Measurements from ENCODE around the gene IRAK4. TPM values are rescaled to one million over a fixed set of nuclear protein-coding genes. Genes with fewer than 3 reads are reported as not detected.

Gene IRAK4
- polyA plus RNA-seq, 2 of the 4 experiments (the other 2 are of a cell fraction), result 7.1 to 18.4 TPM

DNA sequence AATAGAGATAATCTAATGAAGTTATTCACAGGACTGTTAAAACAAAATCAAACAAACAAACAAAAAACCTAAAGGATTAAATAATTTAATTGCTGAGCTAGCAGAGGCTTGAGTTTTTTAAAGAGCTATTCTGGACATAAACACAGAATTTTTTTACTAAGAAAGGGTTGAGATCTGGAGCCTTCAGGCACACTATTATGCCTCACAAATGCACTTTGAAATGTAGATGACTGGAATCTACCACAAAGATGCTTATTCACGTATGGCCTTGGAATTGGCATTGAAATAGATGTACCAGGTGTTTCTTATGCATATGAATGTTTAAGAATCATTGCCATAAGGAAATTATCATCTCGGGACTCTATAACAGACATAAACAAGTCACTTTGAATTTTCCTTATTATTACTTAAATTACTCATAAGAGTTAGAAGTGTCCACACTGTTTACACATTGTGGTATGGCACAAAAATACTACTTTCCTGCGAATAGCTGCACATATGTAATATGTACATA is 21.8 kb upstream of the IRAK4 start:
- TF ChIP-seq EHF (CRISPR knock-in tag; IDR thresholded peaks at IDR 0.05) (no peak), JUN (IDR thresholded peaks at IDR 0.05) (no peak), HOXB5 (CRISPR knock-in tag; IDR thresholded peaks at IDR 0.05) (no peak), MYC (IDR thresholded peaks at IDR 0.05; ENCODE audit: borderline replicate concordance, low read length) (no peak), KDM5A (IDR thresholded peaks at IDR 0.05) (no peak), RCOR1 (IDR thresholded peaks at IDR 0.05; ENCODE audit: low read depth, low read length) (no peak)
- TF ChIP-seq, protein P1, sequence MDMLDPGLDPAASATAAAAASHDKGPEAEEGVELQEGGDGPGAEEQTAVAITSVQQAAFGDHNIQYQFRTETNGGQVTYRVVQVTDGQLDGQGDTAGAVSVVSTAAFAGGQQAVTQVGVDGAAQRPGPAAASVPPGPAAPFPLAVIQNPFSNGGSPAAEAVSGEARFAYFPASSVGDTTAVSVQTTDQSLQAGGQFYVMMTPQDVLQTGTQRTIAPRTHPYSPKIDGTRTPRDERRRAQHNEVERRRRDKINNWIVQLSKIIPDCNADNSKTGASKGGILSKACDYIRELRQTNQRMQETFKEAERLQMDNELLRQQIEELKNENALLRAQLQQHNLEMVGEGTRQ (IDR thresholded peaks at IDR 0.05), result no peak
- TF ChIP-seq, protein P2, sequence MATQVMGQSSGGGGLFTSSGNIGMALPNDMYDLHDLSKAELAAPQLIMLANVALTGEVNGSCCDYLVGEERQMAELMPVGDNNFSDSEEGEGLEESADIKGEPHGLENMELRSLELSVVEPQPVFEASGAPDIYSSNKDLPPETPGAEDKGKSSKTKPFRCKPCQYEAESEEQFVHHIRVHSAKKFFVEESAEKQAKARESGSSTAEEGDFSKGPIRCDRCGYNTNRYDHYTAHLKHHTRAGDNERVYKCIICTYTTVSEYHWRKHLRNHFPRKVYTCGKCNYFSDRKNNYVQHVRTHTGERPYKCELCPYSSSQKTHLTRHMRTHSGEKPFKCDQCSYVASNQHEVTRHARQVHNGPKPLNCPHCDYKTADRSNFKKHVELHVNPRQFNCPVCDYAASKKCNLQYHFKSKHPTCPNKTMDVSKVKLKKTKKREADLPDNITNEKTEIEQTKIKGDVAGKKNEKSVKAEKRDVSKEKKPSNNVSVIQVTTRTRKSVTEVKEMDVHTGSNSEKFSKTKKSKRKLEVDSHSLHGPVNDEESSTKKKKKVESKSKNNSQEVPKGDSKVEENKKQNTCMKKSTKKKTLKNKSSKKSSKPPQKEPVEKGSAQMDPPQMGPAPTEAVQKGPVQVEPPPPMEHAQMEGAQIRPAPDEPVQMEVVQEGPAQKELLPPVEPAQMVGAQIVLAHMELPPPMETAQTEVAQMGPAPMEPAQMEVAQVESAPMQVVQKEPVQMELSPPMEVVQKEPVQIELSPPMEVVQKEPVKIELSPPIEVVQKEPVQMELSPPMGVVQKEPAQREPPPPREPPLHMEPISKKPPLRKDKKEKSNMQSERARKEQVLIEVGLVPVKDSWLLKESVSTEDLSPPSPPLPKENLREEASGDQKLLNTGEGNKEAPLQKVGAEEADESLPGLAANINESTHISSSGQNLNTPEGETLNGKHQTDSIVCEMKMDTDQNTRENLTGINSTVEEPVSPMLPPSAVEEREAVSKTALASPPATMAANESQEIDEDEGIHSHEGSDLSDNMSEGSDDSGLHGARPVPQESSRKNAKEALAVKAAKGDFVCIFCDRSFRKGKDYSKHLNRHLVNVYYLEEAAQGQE (IDR thresholded peaks at IDR 0.05), result no peak
- 93% methylated on average over 3 of the region's 3 CpGs for WGBS (ENCODE audit: missing lambda C conversion rate)
- H3K27ac ChIP-seq, result no peak overlapping the region
- DNase-seq (ENCODE audit: low read depth in 1 of 2, low spot score in 1 of 2) (no peak), ATAC-seq (no peak), FAIRE-seq (no peak)
- ChIA-PET CTCF (interaction anchor here (1.0 to 1.1 kb wide), 2 partner anchors 22 to 145 kb away, joined by 3 read pairs; partner anchors contain the start of gene IRAK4), POLR2A (no interaction called here)
- no peaks in the 10 kb centered on the region for H3K9me3 ChIP-seq
- H3K4me3 ChIP-seq, result no peak overlapping the region
- no peaks in the 10 kb centered on the region for H3K4me1 ChIP-seq
- H3K4me2 ChIP-seq, result no peak overlapping the region

DNA sequence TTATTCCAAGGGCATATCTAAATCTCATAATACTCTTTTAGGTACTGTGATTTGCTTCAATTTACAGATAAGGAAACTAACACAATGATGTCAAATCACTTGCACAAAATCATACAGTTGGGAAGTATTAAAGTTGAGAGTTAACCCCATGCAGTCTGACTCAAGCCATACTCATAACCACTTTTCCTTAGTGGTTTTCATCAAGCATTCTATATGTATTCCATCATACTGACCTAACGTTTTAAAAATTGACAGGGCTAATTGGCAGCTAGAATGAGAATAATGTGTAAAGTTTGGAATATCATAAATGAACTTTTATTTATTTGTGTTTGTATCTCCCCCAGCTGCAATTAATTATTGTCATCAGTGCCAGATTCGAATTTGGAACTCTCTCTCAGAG is 21.1 kb upstream of the IRAK4 start:
- DNase-seq (ENCODE audit: low read depth in 1 of 2, low spot score in 1 of 2) (no peak), FAIRE-seq (no peak), ATAC-seq (no peak)
- Histone ChIP-seq H3K27ac (no peak overlapping the region), H3K4me1 (no peaks in the 10 kb centered on the region), H3K9me3 (no peaks in the 10 kb centered on the region), H3K4me2 (no peak overlapping the region), H3K4me3 (no peak overlapping the region)
- TF ChIP-seq SREBF2 (IDR thresholded peaks at IDR 0.05) (no peak), CHD4 (IDR thresholded peaks at IDR 0.05; ENCODE audit: borderline replicate concordance) (no peak), BHLHE40 (IDR thresholded peaks at IDR 0.05; ENCODE audit: low read depth, low read length) (no peak), ZFP36 (IDR thresholded peaks at IDR 0.05; ENCODE audit: borderline replicate concordance, partially characterized antibody) (no peak), TFCP2L1 (CRISPR knock-in tag; IDR thresholded peaks at IDR 0.05) (no peak), MAZ (IDR thresholded peaks at IDR 0.05; ENCODE audit: borderline replicate concordance, low read depth, low read length) (no peak), POLR2A (IDR thresholded peaks at IDR 0.05; ENCODE audit: low read length) (no peak), RCOR1 (IDR thresholded peaks at IDR 0.05; ENCODE audit: low read depth, low read length) (no peak), KDM1A (IDR thresholded peaks at IDR 0.05; ENCODE audit: low read depth) (no peak), CBX2 (IDR thresholded peaks at IDR 0.05; ENCODE audit: borderline replicate concordance, low read depth) (no peak), HEYL (CRISPR knock-in tag; IDR thresholded peaks at IDR 0.05) (no peak), MYC (IDR thresholded peaks at IDR 0.05; ENCODE audit: borderline replicate concordance, low read length) (no peak), EP300 (IDR thresholded peaks at IDR 0.05) (no peak), ZC3H11A (IDR thresholded peaks at IDR 0.05) (no peak), HOXB5 (CRISPR knock-in tag; IDR thresholded peaks at IDR 0.05) (no peak)
- TF ChIP-seq, protein P1 (IDR thresholded peaks at IDR 0.05), result no peak
- TF ChIP-seq, protein P3, sequence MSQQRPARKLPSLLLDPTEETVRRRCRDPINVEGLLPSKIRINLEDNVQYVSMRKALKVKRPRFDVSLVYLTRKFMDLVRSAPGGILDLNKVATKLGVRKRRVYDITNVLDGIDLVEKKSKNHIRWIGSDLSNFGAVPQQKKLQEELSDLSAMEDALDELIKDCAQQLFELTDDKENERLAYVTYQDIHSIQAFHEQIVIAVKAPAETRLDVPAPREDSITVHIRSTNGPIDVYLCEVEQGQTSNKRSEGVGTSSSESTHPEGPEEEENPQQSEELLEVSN (IDR thresholded peaks at IDR 0.05; ENCODE audit: borderline replicate concordance, low read depth), result no peak
- TF ChIP-seq, protein P4, sequence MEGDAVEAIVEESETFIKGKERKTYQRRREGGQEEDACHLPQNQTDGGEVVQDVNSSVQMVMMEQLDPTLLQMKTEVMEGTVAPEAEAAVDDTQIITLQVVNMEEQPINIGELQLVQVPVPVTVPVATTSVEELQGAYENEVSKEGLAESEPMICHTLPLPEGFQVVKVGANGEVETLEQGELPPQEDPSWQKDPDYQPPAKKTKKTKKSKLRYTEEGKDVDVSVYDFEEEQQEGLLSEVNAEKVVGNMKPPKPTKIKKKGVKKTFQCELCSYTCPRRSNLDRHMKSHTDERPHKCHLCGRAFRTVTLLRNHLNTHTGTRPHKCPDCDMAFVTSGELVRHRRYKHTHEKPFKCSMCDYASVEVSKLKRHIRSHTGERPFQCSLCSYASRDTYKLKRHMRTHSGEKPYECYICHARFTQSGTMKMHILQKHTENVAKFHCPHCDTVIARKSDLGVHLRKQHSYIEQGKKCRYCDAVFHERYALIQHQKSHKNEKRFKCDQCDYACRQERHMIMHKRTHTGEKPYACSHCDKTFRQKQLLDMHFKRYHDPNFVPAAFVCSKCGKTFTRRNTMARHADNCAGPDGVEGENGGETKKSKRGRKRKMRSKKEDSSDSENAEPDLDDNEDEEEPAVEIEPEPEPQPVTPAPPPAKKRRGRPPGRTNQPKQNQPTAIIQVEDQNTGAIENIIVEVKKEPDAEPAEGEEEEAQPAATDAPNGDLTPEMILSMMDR (IDR thresholded peaks at IDR 0.05), result no peak
- TF ChIP-seq, protein P5, sequence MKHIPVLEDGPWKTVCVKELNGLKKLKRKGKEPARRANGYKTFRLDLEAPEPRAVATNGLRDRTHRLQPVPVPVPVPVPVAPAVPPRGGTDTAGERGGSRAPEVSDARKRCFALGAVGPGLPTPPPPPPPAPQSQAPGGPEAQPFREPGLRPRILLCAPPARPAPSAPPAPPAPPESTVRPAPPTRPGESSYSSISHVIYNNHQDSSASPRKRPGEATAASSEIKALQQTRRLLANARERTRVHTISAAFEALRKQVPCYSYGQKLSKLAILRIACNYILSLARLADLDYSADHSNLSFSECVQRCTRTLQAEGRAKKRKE (CRISPR knock-in tag; IDR thresholded peaks at IDR 0.05; ENCODE audit: low read depth), result no peak
- CTCF ChIA-PET, result interaction anchor here (1.1 kb wide), 1 partner anchor 21 kb away, joined by 3 read pairs; the partner anchor contains the start of gene IRAK4
- WGBS (ENCODE audit: missing lambda C conversion rate), result 40% methylated on average over 2 of the region's 2 CpGs
- POLR2A ChIA-PET, result no interaction called here

Data from A549 (cell line).